Measurements from ENCODE around the gene SOX3.

SOX3 gene

GRCh38 chrX:140504371-140505324, at the start of gene SOX3:
TSS of gene SOX3 (minus strand) at chrX:140505069. CDS start at chrX:140505060, 9 bp downstream.
- ChIA-PET POLR2A (no interaction called here), CTCF (interaction anchor here (1.2 kb wide), 1 partner anchor 459 kb away, joined by 3 read pairs; no protein-coding TSS in a partner anchor)
- TF ChIP-seq SP1 (IDR thresholded peaks at IDR 0.05) (no peak), ELF4 (IDR thresholded peaks at IDR 0.05) (no peak), SUZ12 (IDR thresholded peaks at IDR 0.05) (no peak), TARDBP (IDR thresholded peaks at IDR 0.05) (no peak), FOXA1 (IDR thresholded peaks at IDR 0.05) (no peak), PKNOX1 (IDR thresholded peaks at IDR 0.05) (no peak), FOXK2 (IDR thresholded peaks at IDR 0.05) (no peak), ARNT (IDR thresholded peaks at IDR 0.05) (no peak), LEF1 (IDR thresholded peaks at IDR 0.05; ENCODE audit: borderline replicate concordance) (no peak), L3MBTL2 (conservative IDR thresholded peaks at IDR 0.05) (no peak)
- DNase-seq (ENCODE audit: extremely low spot score) = no peak

GRCh38 chrX:140548985-140549384, 44.1 kb upstream of the SOX3 start:
- CTCF ChIA-PET = interaction anchor here (0.6 kb wide), 1 partner anchor 815 kb away, joined by 5 read pairs; no protein-coding TSS in a partner anchor
- TF ChIP-seq BHLHE40 (IDR thresholded peaks at IDR 0.05; ENCODE audit: borderline replicate concordance) = no peak
- TF ChIP-seq ELF4 (IDR thresholded peaks at IDR 0.05) = no peak
- TF ChIP-seq CTBP1 (IDR thresholded peaks at IDR 0.05; ENCODE audit: borderline replicate concordance) = no peak
- TF ChIP-seq ARNT (IDR thresholded peaks at IDR 0.05) = no peak
- no peak for TF ChIP-seq ZNF384 (IDR thresholded peaks at IDR 0.05)
- no peak for TF ChIP-seq SP1 (IDR thresholded peaks at IDR 0.05)
- TF ChIP-seq LEF1 (IDR thresholded peaks at IDR 0.05; ENCODE audit: borderline replicate concordance) = no peak
- no peak for TF ChIP-seq FOXA1 (IDR thresholded peaks at IDR 0.05)
- TF ChIP-seq NFRKB (IDR thresholded peaks at IDR 0.05) = no peak
- TF ChIP-seq FOXK2 (IDR thresholded peaks at IDR 0.05) = no peak
- TF ChIP-seq PKNOX1 (IDR thresholded peaks at IDR 0.05) = no peak
- no peak for TF ChIP-seq SUZ12 (IDR thresholded peaks at IDR 0.05)
- POLR2A ChIA-PET = no interaction called here

GRCh38 chrX:140526171-140526570, 21.3 kb upstream of the SOX3 start:
- DNase-seq (ENCODE audit: extremely low spot score) = no peak
- TF ChIP-seq NFRKB (IDR thresholded peaks at IDR 0.05) (no peak), CTBP1 (IDR thresholded peaks at IDR 0.05; ENCODE audit: borderline replicate concordance) (no peak), FOXK2 (IDR thresholded peaks at IDR 0.05) (no peak), HDGF (IDR thresholded peaks at IDR 0.05; ENCODE audit: borderline replicate concordance) (no peak), BHLHE40 (IDR thresholded peaks at IDR 0.05; ENCODE audit: borderline replicate concordance) (no peak), LEF1 (IDR thresholded peaks at IDR 0.05; ENCODE audit: borderline replicate concordance) (no peak)
- ChIA-PET CTCF (no interaction called here), POLR2A (no interaction called here)

More at GRCh38 chrX:140548985-140549384, 44.1 kb upstream of the SOX3 start:
- DNase-seq (ENCODE audit: extremely low spot score) = no peak

- TF ChIP-seq ZNF384 (IDR thresholded peaks at IDR 0.05) (no peak), ELF4 (IDR thresholded peaks at IDR 0.05) (no peak), SUZ12 (IDR thresholded peaks at IDR 0.05) (no peak), PKNOX1 (IDR thresholded peaks at IDR 0.05) (no peak)
These were observed 20.6 kb upstream of the SOX3 start for GRCh38 chrX:140525448-140525847.

GRCh38 chrX:140524556-140524955, 19.7 kb upstream of the SOX3 start:
- CTCF ChIA-PET = no interaction called here
- TF ChIP-seq HDGF (IDR thresholded peaks at IDR 0.05; ENCODE audit: borderline replicate concordance) (no peak), SP1 (IDR thresholded peaks at IDR 0.05) (no peak), CTBP1 (IDR thresholded peaks at IDR 0.05; ENCODE audit: borderline replicate concordance) (no peak), ELF4 (IDR thresholded peaks at IDR 0.05) (no peak), L3MBTL2 (conservative IDR thresholded peaks at IDR 0.05) (no peak), NFRKB (IDR thresholded peaks at IDR 0.05) (no peak), PKNOX1 (IDR thresholded peaks at IDR 0.05) (no peak), FOXK2 (IDR thresholded peaks at IDR 0.05) (no peak), BHLHE40 (IDR thresholded peaks at IDR 0.05; ENCODE audit: borderline replicate concordance) (no peak), ZNF384 (IDR thresholded peaks at IDR 0.05) (no peak), FOXA1 (IDR thresholded peaks at IDR 0.05) (no peak), FOXM1 (IDR thresholded peaks at IDR 0.05; ENCODE audit: borderline replicate concordance) (no peak), LEF1 (IDR thresholded peaks at IDR 0.05; ENCODE audit: borderline replicate concordance) (no peak), TARDBP (IDR thresholded peaks at IDR 0.05) (no peak), SUZ12 (IDR thresholded peaks at IDR 0.05) (no peak)
- no peak for DNase-seq (ENCODE audit: extremely low spot score)
- POLR2A ChIA-PET = no interaction called here

More at GRCh38 chrX:140525448-140525847, 20.6 kb upstream of the SOX3 start:
- POLR2A ChIA-PET = no interaction called here
- CTCF ChIA-PET = no interaction called here
- no peak for DNase-seq (ENCODE audit: extremely low spot score)
